HG03280 (cell line): ENCODE results near the gene MRPL43.
"Not testable (repeated sequence)": the region's sequence is repeated elsewhere in the genome, so short reads cannot be mapped to it uniquely, and the experiment has no call there.

ENCODE experiments used
- ATAC-seq: cut with Tn5 transposase; IDR thresholded peaks from one replicate; pipeline ENCODE4 v1.9.1; 2021; ENCODE audit warnings: mild to moderate bottlenecking, moderate library complexity; ENCODE audit not compliant: unreplicated experiment

The MRPL43 gene

GRCh38 chr10:100984672-100985177, 2.6 kb downstream of the MRPL43 start:
- ATAC-seq = no peak

- no peak for ATAC-seq
Observed at GRCh38 chr10:100983868-100984671, 3.2 kb downstream of the MRPL43 start.

- no peak for ATAC-seq
Observed at GRCh38 chr10:100982916-100983830, 4.1 kb downstream of the MRPL43 start.

GRCh38 chr10:100981178-100981772, 6.0 kb downstream of the MRPL43 start:
- no peak for ATAC-seq

GRCh38 chr10:100980711-100981110, 6.6 kb downstream of the MRPL43 start:
- ATAC-seq = no peak

GRCh38 chr10:100980311-100980710, 7.0 kb downstream of the MRPL43 start:
- no peak for ATAC-seq

GRCh38 chr10:100979791-100980272, 7.5 kb downstream of the MRPL43 start:
- ATAC-seq = no peak

GRCh38 chr10:100978901-100979195, 8.4 kb downstream of the MRPL43 start:
- ATAC-seq = no peak

GRCh38 chr10:100978121-100978900, 9.0 kb downstream of the MRPL43 start:
- ATAC-seq = no peak

GRCh38 chr10:100977436-100977835, 9.9 kb downstream of the MRPL43 start:
- no peak for ATAC-seq

GRCh38 chr10:100976906-100977305, 10.4 kb downstream of the MRPL43 start:
- ATAC-seq = no peak

- not testable (repeated sequence) for ATAC-seq
Observed at GRCh38 chr10:100975397-100975796, 11.9 kb downstream of the MRPL43 start.

GRCh38 chr10:100972904-100973535, 14.3 kb downstream of the MRPL43 start:
- ATAC-seq = no peak

GRCh38 chr10:100972115-100972903, 15.0 kb downstream of the MRPL43 start:
- no peak for ATAC-seq

- ATAC-seq = no peak
Observed at GRCh38 chr10:100970914-100971811, 16.1 kb downstream of the MRPL43 start.

GRCh38 chr10:100970076-100970913, 17.0 kb downstream of the MRPL43 start:
- no peak for ATAC-seq
